Esophagus muscularis mucosa (tissue), 4 donors: ENCODE data around the gene LRIG2. TPM values are rescaled to one million over a fixed set of nuclear protein-coding genes. Genes with fewer than 3 reads are reported as not detected.

Source experiments
- DNase-seq: peaks from one replicate; pipeline ENCODE4 v3.0.0-alpha.2; 2017; ENCODE audit errors: extremely low spot score
- H3K27ac ChIP-seq, 4 donors: fragments of 200-600 bp; sonication (generic); replicated peaks in 1 of 4; 1 replicate in 3 of 4; 2 replicates in 1 of 4; pipeline ENCODE4 v1.5.1; 2016 to 2019; ENCODE audit warnings: mild to moderate bottlenecking in 1 of 4
- H3K27me3 ChIP-seq, 4 donors: fragments of 200-600 bp; sonication (generic); one replicate each; pipeline versions ENCODE4 v1.5.1 to v1.6.0; 2016 to 2019
- H3K36me3 ChIP-seq, 4 donors: fragments of 200-600 bp; sonication (generic); one replicate each; pipeline ENCODE4 v1.5.1; 2016 to 2019
- H3K4me1 ChIP-seq, 4 donors: fragments of 200-600 bp; sonication (generic); one replicate each; pipeline ENCODE4 v1.5.1; 2016 to 2019
- H3K4me3 ChIP-seq, 4 donors: fragments of 200-600 bp; sonication (generic); 1 replicate in 2 of 4; 2 replicates in 2 of 4; pipeline ENCODE4 v1.5.1; 2016 to 2019; ENCODE audit warnings: mild to moderate bottlenecking in 4 of 4, moderate library complexity in 1 of 4
- H3K9me3 ChIP-seq, 4 donors: fragments of 200-600 bp; sonication (generic); 1 replicate in 3 of 4; 2 replicates in 1 of 4; pipeline ENCODE4 v1.5.1; 2016 to 2019
- EP300 ChIP-seq: sonication (generic); formaldehyde crosslinking; IDR thresholded peaks from one replicate; pipeline ENCODE4 v1.6.1; 2017; ENCODE audit warnings: antibody characterized with exemption
- POLR2A ChIP-seq: fragments of 450-650 bp; IDR thresholded peaks from one replicate; pipeline ENCODE4 v1.6.1; 2017; ENCODE audit warnings: antibody characterized with exemption, moderate library complexity, mild to moderate bottlenecking, low read depth
- POLR2AphosphoS5 ChIP-seq, 2 donors: sonication (generic); formaldehyde crosslinking; IDR thresholded peaks; one replicate each; pipeline ENCODE4 v1.6.1; 2017; ENCODE audit warnings: antibody characterized with exemption in 2 of 2
- WGBS: methylation state at CpG from one replicate; pipeline ENCODE4 v1.1.5; 2018; 5-methylcytosine and 5-hydroxymethylcytosine counted together
- intact Hi-C: fragments of 100-400 bp; cut with DNase I; formaldehyde crosslinking; loops from one replicate; pipeline ENCODE4 v1.15.1; 2023
- total RNA-seq, 4 donors: library from RNA; depleted of rRNA; stranded (reverse); fragments of >200 nt; gene quantifications; one replicate each; pipeline versions ENCODE4 v1.1.0 to v1.2.1, GENCODE V29; 2016
- TF ChIP-seq, protein P1 (sequence below), 3 experiments: fragments of 200-600 bp in 2 of 3; fragments of 450-650 bp in 1 of 3; sonication (generic) in 2 of 3; IDR thresholded peaks; one replicate each; pipeline ENCODE4 v1.5.1; 2017 to 2019; ENCODE audit warnings: antibody characterized with exemption in 3 of 3, mild to moderate bottlenecking in 2 of 3, moderate library complexity in 1 of 3

Gene LRIG2
- total RNA-seq, 4 donors from 2014 or later, result 8.9 to 13.9 (median 11.3) TPM

DNA sequence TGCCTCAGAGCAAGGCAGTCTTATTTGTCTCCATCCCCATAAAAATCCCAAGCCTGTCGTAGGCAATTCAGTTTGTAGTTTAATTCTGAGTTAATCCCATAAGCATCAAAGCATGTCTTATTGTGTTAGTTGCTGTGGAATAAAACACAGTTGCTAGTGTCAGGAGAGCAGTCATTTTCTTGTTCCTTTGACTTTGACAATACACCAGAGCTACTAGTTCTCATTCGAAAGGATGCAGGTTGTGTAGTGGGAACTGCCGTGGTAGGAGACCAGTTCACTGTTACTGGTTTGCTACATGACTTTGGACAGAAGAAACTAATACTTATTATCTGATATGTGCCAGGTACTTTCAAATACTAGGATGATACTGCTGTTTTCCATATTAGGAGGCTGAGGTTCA, 23.5 kb downstream of the LRIG2 start:
- Histone ChIP-seq H3K4me3 (no peak overlapping the region), H3K27me3 (no peaks in the 10 kb centered on the region), H3K27ac (no peak overlapping the region), H3K9me3 (no peaks in the 10 kb centered on the region), H3K36me3 (peaks cover 43 to 94% (median 72%) of the 10 kb centered on the region in 4 donors), H3K4me1 (peaks cover 0 to 4% (median 2%) of the 10 kb centered on the region in 4 donors)
- intact Hi-C loops, result no loop called here
- TF ChIP-seq, protein P1, sequence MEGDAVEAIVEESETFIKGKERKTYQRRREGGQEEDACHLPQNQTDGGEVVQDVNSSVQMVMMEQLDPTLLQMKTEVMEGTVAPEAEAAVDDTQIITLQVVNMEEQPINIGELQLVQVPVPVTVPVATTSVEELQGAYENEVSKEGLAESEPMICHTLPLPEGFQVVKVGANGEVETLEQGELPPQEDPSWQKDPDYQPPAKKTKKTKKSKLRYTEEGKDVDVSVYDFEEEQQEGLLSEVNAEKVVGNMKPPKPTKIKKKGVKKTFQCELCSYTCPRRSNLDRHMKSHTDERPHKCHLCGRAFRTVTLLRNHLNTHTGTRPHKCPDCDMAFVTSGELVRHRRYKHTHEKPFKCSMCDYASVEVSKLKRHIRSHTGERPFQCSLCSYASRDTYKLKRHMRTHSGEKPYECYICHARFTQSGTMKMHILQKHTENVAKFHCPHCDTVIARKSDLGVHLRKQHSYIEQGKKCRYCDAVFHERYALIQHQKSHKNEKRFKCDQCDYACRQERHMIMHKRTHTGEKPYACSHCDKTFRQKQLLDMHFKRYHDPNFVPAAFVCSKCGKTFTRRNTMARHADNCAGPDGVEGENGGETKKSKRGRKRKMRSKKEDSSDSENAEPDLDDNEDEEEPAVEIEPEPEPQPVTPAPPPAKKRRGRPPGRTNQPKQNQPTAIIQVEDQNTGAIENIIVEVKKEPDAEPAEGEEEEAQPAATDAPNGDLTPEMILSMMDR (IDR thresholded peaks at IDR 0.05), result no peak
- no peak for DNase-seq
- whole genome bisulfite sequencing, result 97% methylated on average over 3 of the region's 3 CpGs

DNA sequence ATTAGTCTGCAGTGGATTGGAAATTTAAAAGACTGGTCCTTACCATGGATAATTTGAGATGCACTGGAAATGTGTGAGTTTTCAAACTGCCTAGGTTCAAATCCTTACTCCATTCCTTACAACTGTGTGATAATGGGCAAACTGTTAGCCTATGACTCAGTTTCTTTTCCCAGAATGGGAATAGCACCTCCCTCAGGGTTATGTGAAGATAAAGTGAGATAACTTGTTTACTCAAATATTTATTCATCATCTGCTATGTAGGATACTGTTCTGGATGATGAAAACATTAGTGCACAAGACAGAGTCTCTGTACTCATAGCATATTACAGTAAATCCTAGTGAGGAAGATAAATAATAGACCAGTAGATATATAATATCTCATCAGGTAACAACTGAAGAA, 28.6 kb downstream of the LRIG2 start:
- Histone ChIP-seq H3K27me3 (no peaks in the 10 kb centered on the region), H3K27ac (no peak overlapping the region), H3K9me3 (no peaks in the 10 kb centered on the region), H3K36me3 (peaks cover 55 to 100% (median 90%) of the 10 kb centered on the region in 4 donors), H3K4me1 (peaks cover 0 to 3% (median 0%) of the 10 kb centered on the region in 4 donors), H3K4me3 (no peak overlapping the region)
- no peak for DNase-seq
- no peak for TF ChIP-seq POLR2A
- TF ChIP-seq, protein P1 (IDR thresholded peaks at IDR 0.05), result no peak
- intact Hi-C loops, result no loop called here

DNA sequence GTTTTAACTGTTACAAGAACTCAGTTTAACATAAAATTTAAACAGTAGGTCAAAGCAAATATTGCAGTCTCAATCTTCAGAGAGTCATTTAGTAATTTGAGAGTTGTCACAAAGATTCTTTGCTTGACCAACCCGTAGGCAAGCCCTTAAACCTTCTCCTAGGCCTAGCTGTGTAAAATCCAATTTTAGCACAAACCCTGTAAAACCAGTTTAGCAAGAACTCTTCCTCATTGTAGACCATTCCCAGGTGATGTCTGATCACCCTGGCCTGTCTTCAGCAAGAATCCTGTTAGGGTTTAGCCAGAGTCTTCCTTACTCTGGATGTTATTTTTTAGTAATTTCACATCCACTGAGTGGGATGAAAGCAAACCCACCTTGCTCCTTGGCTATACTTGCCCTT, 30.1 kb downstream of the LRIG2 start:
- 93% methylated on average over 1 of the region's 1 CpG for WGBS
- no peak for DNase-seq
- H3K4me3 ChIP-seq, result no peak overlapping the region
- peaks cover 59 to 100% (median 89%) of the 10 kb centered on the region in 4 donors for H3K36me3 ChIP-seq
- TF ChIP-seq EP300, result no peak
- TF ChIP-seq, protein P1 (IDR thresholded peaks at IDR 0.05), result no peak
- no peak for TF ChIP-seq POLR2AphosphoS5 (IDR thresholded peaks at IDR 0.05)
- no peak for TF ChIP-seq POLR2A
- H3K27ac ChIP-seq, result no peak overlapping the region
- intact Hi-C loops, result no loop called here
- H3K9me3 ChIP-seq, result no peaks in the 10 kb centered on the region
- no peaks in the 10 kb centered on the region for H3K4me1 ChIP-seq
- no peaks in the 10 kb centered on the region for H3K27me3 ChIP-seq

DNA sequence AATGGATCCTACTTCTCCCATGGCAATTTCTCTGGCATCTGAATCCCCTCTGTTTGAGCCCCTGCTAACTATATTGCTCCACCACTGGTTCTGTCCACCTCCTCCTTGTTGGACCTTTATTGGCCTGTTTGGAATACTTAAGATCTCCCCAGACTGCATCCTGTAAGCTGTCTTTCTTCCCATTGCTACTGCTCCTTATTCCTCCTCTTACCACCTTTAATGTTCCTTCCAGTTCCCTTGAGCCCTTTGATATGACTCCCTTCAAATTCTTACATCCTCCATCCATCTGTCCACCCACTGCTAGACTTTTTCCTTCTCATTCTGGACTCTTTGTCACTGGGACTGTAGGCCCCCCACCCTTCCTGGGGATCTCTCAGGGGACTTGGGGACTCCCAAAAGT, 31.0 kb downstream of the LRIG2 start:
- Histone ChIP-seq H3K9me3 (no peaks in the 10 kb centered on the region), H3K27ac (no peak overlapping the region), H3K27me3 (no peaks in the 10 kb centered on the region), H3K4me3 (no peak overlapping the region), H3K36me3 (peaks cover 61 to 100% (median 89%) of the 10 kb centered on the region in 4 donors), H3K4me1 (no peaks in the 10 kb centered on the region)
- intact Hi-C loops, result no loop called here
- no peak for TF ChIP-seq POLR2A
- TF ChIP-seq EP300, result no peak
- TF ChIP-seq POLR2AphosphoS5 (IDR thresholded peaks at IDR 0.05), result no peak
- TF ChIP-seq, protein P1 (IDR thresholded peaks at IDR 0.05), result no peak
- no peak for DNase-seq

DNA sequence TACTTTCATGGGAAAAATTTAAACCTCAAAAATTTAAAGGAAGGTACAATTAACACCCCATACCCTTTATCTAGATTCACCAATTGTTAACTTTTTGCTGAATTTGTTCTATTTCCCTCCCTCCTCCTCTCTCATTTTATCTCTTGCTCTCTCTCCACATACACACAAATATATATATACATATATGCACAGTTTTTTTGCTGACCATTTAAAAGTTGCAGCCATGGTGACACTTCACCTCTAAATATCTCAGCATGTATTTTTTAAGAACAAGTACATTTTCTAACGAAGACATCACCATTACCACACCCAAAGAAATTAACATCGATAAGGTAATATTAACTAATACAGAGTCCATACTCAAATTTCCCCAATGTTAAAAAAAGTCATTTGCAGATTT, 33.9 kb downstream of the LRIG2 start:
- Histone ChIP-seq H3K27me3 (no peaks in the 10 kb centered on the region), H3K4me1 (no peaks in the 10 kb centered on the region), H3K9me3 (no peaks in the 10 kb centered on the region), H3K27ac (no peak overlapping the region), H3K4me3 (no peak overlapping the region), H3K36me3 (peaks cover 61 to 100% (median 89%) of the 10 kb centered on the region in 4 donors)
- TF ChIP-seq, protein P1 (IDR thresholded peaks at IDR 0.05), result no peak
- TF ChIP-seq EP300, result no peak
- no peak for TF ChIP-seq POLR2A
- TF ChIP-seq POLR2AphosphoS5 (IDR thresholded peaks at IDR 0.05), result no peak
- no peak for DNase-seq
- intact Hi-C loops, result no loop called here
- WGBS, result 91% methylated on average over 2 of the region's 2 CpGs
